ENCODE measurements around the gene ARMS2.

Gene ARMS2

DNA sequence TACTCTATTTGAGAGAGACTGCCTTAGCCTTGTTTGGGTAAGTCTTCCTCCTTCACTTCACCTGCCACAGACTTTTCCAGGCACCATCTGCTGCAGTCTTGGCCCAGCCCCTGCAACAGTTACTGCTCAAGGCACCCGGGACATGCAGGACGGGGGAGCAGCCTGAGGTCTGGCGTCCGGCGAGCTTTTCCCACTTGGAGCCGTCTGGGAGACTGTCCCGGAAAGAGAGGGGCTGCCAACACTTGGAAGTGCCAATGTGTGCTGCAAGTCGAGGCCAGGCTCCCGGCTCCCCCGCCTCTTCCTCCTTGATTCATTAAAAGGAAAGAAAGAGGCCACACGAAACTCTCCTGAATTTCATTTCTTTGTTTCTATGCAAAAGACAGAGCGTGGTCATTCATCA lies 20.6 kb downstream of the ARMS2 start:
- DNase-seq: no peak
- in situ Hi-C loops (cut with HindIII; ENCODE audit: low pct_ligation_motif_present, low sequenced_read_pairs): no loop called here
- TF ChIP-seq CTCF (IDR thresholded peaks at IDR 0.05; ENCODE audit: low read depth, low read length, missing control alignments): no peak
- H3K4me3 ChIP-seq (ENCODE audit: low read depth, low read length): no peak overlapping the region
- H3K27me3 ChIP-seq (replicated peaks): no peaks in the 10 kb centered on the region
- no peak overlapping the region for H3K27ac ChIP-seq
- no peaks in the 10 kb centered on the region for H3K36me3 ChIP-seq (replicated peaks)

- in situ Hi-C loops (cut with HindIII; ENCODE audit: low pct_ligation_motif_present, low sequenced_read_pairs): no loop called here
- H3K36me3 ChIP-seq (replicated peaks): no peaks in the 10 kb centered on the region
- DNase-seq: no peak
- H3K4me3 ChIP-seq (ENCODE audit: low read depth, low read length): no peak overlapping the region
- no peak overlapping the region for H3K27ac ChIP-seq
- no peaks in the 10 kb centered on the region for H3K27me3 ChIP-seq (replicated peaks)
- no peak for TF ChIP-seq CTCF (IDR thresholded peaks at IDR 0.05; ENCODE audit: low read depth, low read length, missing control alignments)
Measured at GRCh38 chr10:122475591-122476332, 21.3 kb downstream of the ARMS2 start.

GRCh38 chr10:122476333-122476695 lies 21.9 kb downstream of the ARMS2 start:
- no peak overlapping the region for H3K4me3 ChIP-seq (ENCODE audit: low read depth, low read length)
- H3K27ac ChIP-seq: no peak overlapping the region
- no peaks in the 10 kb centered on the region for H3K36me3 ChIP-seq (replicated peaks)
- no peaks in the 10 kb centered on the region for H3K27me3 ChIP-seq (replicated peaks)
- in situ Hi-C loops (cut with HindIII; ENCODE audit: low pct_ligation_motif_present, low sequenced_read_pairs): no loop called here
- DNase-seq: no peak
- no peak for TF ChIP-seq CTCF (IDR thresholded peaks at IDR 0.05; ENCODE audit: low read depth, low read length, missing control alignments)

- TF ChIP-seq CTCF (IDR thresholded peaks at IDR 0.05; ENCODE audit: low read depth, low read length, missing control alignments): no peak
- H3K36me3 ChIP-seq (replicated peaks): no peaks in the 10 kb centered on the region
- H3K27ac ChIP-seq: no peak overlapping the region
- DNase-seq: no peak
- in situ Hi-C loops (cut with HindIII; ENCODE audit: low pct_ligation_motif_present, low sequenced_read_pairs): no loop called here
- no peak overlapping the region for H3K4me3 ChIP-seq (ENCODE audit: low read depth, low read length)
- no peaks in the 10 kb centered on the region for H3K27me3 ChIP-seq (replicated peaks)
Measured at GRCh38 chr10:122477436-122477835, 23.0 kb downstream of the ARMS2 start.

DNA sequence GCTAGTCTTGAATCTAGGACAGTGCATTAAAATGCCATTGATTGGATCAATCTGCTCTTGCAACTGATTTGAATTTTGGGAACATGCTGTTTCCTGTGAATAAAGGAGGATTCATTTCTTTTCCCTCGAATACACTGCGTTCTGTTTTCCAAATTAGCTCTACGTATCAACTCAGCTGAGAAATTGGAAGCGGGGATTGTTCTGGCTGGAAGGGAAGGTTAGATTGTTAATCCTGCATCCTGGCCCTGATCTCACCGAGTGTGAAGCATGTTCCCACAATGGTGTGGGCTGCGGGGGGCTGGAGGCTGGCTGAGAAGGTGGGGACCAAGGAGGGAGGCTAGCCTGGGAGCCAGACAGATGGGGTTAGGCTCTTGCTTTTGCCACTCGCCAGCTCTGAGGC lies 24.5 kb downstream of the ARMS2 start:
- H3K27me3 ChIP-seq (replicated peaks): no peaks in the 10 kb centered on the region
- TF ChIP-seq CTCF (IDR thresholded peaks at IDR 0.05; ENCODE audit: low read depth, low read length, missing control alignments): no peak
- no peaks in the 10 kb centered on the region for H3K36me3 ChIP-seq (replicated peaks)
- H3K4me3 ChIP-seq (ENCODE audit: low read depth, low read length): no peak overlapping the region
- DNase-seq: no peak
- in situ Hi-C loops (cut with HindIII; ENCODE audit: low pct_ligation_motif_present, low sequenced_read_pairs): no loop called here
- H3K27ac ChIP-seq: no peak overlapping the region

All from brain microvascular endothelial cell (primary cell).